Body of pancreas (tissue), 4 donors: ENCODE measurements around the gene GIGYF2.

Experiments
- CTCF ChIP-seq, 7 experiments: fragments of 450-650 bp in 4 of 7; fragments of 200-600 bp in 3 of 7; sonication (generic) in 3 of 7; IDR thresholded peaks; one replicate each; pipeline ENCODE4 v1.5.1; 2016 to 2019; ENCODE audit warnings: antibody characterized with exemption in 7 of 7
- POLR2A ChIP-seq, 3 donors: fragments of 450-650 bp; IDR thresholded peaks; one replicate each; pipeline ENCODE4 v1.6.1; 2016; ENCODE audit warnings: antibody characterized with exemption in 3 of 3, mild to moderate bottlenecking in 2 of 3

DNA sequence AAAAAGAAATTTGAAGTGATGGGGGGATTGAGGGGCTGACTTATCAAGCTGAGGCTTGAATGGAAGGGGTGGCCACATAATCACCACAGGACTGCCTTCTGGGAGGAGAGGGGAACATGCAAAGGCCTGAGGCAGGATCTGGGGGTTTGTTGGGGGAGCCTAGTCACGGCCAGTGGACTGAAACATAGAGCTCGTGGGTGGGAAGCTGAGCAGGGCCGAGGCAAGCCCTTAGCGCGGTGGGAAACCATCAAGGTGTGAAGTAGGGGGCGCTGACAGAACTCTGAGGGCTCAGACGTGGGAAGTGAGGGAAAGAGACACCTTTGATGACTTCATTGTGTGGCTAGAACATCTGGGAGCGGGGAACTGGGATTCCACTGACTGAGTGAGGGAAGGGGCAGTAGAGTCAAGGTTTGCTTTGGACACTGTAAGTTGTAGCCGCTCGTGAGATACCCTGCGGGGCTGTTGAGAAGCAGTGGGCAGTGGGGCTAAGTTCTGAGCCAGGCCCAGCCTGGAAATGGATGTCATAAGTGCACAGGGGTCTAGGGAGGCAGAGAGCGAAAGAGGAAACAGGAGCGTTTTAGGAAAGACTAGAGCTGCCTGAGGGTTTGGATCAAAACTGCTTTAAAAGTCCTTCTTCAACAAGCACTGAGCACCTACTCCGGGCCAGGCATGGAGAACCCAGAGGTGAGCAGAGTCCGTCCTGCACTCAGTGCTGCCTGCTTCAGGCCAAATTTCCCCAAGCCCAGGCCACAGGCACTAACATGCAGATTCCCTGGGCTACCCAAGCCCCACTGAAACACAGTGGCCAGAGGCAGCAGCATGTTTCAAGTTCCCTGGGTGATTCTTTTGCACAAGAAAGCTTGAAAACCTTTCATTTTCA is 172.2 kb downstream of the GIGYF2 start:
- TF ChIP-seq CTCF (IDR thresholded peaks at IDR 0.05) (no peak), POLR2A (IDR thresholded peaks at IDR 0.05) (no peak)
